ENCODE results near the gene MAJIN.

MAJIN gene

DNA sequence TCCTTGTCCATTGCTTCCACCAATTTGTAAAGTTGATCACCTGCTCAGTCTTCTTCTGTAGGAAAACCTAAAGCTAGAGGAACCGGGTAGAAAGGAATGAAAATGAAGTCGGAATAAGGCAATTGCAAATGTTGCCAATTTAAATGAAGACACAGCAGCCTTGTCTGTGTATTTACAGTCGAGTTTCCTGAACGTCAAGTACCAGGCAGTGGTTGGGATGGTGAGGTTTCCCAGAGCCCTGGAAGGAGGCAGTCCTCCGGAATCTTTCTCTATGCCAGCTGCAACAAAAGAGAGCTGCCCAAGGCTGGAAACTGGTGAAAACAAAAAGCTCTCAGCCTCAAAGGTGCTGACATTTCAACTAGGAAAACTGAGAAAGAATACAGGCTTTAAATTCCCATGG, 17.7 kb downstream of the MAJIN start (continued):
- TF ChIP-seq ZBTB17 (tag by site-specific recombination; IDR thresholded peaks at IDR 0.05) (no peak), ZNF19 (tag by site-specific recombination; IDR thresholded peaks at IDR 0.05; ENCODE audit: low read depth) (no peak), ZNF280C (tag by site-specific recombination; IDR thresholded peaks at IDR 0.05) (no peak), ZNF350 (tag by site-specific recombination; IDR thresholded peaks at IDR 0.05) (no peak)

DNA sequence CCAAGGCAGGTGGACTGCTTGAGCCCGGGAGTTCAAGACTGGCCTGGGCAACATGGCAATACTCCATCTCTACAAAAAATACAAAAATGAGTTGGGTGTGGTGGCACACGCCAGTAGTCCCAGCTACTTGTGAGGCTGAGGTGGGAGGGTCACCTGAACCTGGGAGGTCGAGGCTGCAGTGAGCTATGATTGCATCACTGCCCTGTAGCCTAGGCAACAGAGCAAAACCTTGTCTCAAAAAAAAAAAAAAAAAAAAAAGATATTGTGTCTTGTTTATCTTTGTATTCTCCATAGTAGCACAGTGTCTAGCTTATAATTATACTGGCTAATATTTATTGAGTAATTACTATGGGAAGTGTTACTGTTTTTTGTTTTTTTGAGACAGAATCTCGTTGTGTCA, 20.4 kb downstream of the MAJIN start:
- no peaks in the 10 kb centered on the region for H3K9me3 ChIP-seq (ENCODE audit: control insufficient read depth, insufficient read depth, low read depth, low read length)
- no peaks in the 10 kb centered on the region for H3K4me1 ChIP-seq (ENCODE audit: control insufficient read depth, insufficient read depth, low read length)
- no peaks in the 10 kb centered on the region for H3K36me3 ChIP-seq (ENCODE audit: control insufficient read depth in 2 of 2, insufficient read depth in 1 of 2, low read length in 2 of 2)
- CTCF ChIA-PET: interaction anchor here (0.7 to 1.1 kb wide), 5 partner anchors 45 to 228 kb away, joined by 3 to 4 read pairs (median 3); partner anchors contain the start of gene BATF2
- H3K27ac ChIP-seq (ENCODE audit: extremely low read depth, low read depth, low read length): no peak overlapping the region
- TF ChIP-seq ZNF391 (tag by site-specific recombination; IDR thresholded peaks at IDR 0.05; ENCODE audit: borderline replicate concordance, low read depth) (no peak), ZNF777 (tag by site-specific recombination; IDR thresholded peaks at IDR 0.05; ENCODE audit: borderline replicate concordance) (no peak), ZNF580 (tag by site-specific recombination; IDR thresholded peaks at IDR 0.05) (no peak), ZNF221 (tag by site-specific recombination; IDR thresholded peaks at IDR 0.05; ENCODE audit: borderline replicate concordance) (no peak), GLIS2 (tag by site-specific recombination; IDR thresholded peaks at IDR 0.05) (no peak), ZNF114 (tag by site-specific recombination; IDR thresholded peaks at IDR 0.05) (no peak), ZNF677 (tag by site-specific recombination; IDR thresholded peaks at IDR 0.05) (no peak), ZNF157 (tag by site-specific recombination; IDR thresholded peaks at IDR 0.05) (no peak), ZNF792 (tag by site-specific recombination; IDR thresholded peaks at IDR 0.05) (no peak), ZFP69B (tag by site-specific recombination; IDR thresholded peaks at IDR 0.05) (no peak), ZNF76 (tag by site-specific recombination; IDR thresholded peaks at IDR 0.05; ENCODE audit: borderline replicate concordance, low read depth) (no peak), ZNF549 (tag by site-specific recombination; IDR thresholded peaks at IDR 0.05) (no peak), SP2 (tag by site-specific recombination; IDR thresholded peaks at IDR 0.05) (no peak), ZNF112 (tag by site-specific recombination; IDR thresholded peaks at IDR 0.05) (no peak), ZNF530 (tag by site-specific recombination; IDR thresholded peaks at IDR 0.05; ENCODE audit: low read depth) (no peak)
- POLR2A ChIA-PET: no interaction called here
- no peak overlapping the region for H3K4me3 ChIP-seq (ENCODE audit: low read depth, low read length)

- ChIA-PET POLR2A (interaction anchor here (0.5 kb wide), 2 partner anchors 22 to 371 kb away, joined by 3 to 4 read pairs; no protein-coding TSS in a partner anchor), CTCF (interaction anchor here (0.7 kb wide), 1 partner anchor 56 kb away, joined by 4 read pairs; no protein-coding TSS in a partner anchor)
- TF ChIP-seq PRDM2 (tag by site-specific recombination; IDR thresholded peaks at IDR 0.05; ENCODE audit: borderline replicate concordance) (no peak), PBX3 (CRISPR knock-in tag; IDR thresholded peaks at IDR 0.05) (no peak), ZNF391 (tag by site-specific recombination; IDR thresholded peaks at IDR 0.05; ENCODE audit: borderline replicate concordance, low read depth) (no peak), ZNF114 (tag by site-specific recombination; IDR thresholded peaks at IDR 0.05) (no peak), ZNF544 (tag by site-specific recombination; IDR thresholded peaks at IDR 0.05) (no peak), ZNF600 (tag by site-specific recombination; IDR thresholded peaks at IDR 0.05) (no peak), GLIS1 (tag by site-specific recombination; IDR thresholded peaks at IDR 0.05) (no peak), ZBTB48 (tag by site-specific recombination; IDR thresholded peaks at IDR 0.05) (no peak)
Observed at GRCh38 chr11:64947208-64947814, 24.6 kb downstream of the MAJIN start.

More at GRCh38 chr11:64947208-64947814, 24.6 kb downstream of the MAJIN start:
- Histone ChIP-seq H3K36me3 (ENCODE audit: control insufficient read depth in 2 of 2, insufficient read depth in 1 of 2, low read length in 2 of 2) (no peaks in the 10 kb centered on the region), H3K4me3 (ENCODE audit: low read depth, low read length) (no peak overlapping the region), H3K9me3 (ENCODE audit: control insufficient read depth, insufficient read depth, low read depth, low read length) (no peaks in the 10 kb centered on the region), H3K27ac (ENCODE audit: extremely low read depth, low read depth, low read length) (no peak overlapping the region), H3K4me1 (ENCODE audit: control insufficient read depth, insufficient read depth, low read length) (no peaks in the 10 kb centered on the region)

Measured in HEK293 (cell line).